Activated CD4-positive, alpha-beta T cell treated with anti-CD3 and anti-CD28 coated beads, Interleukin-2, Interleukin-6, amounts not matched to agents 100 ng/mL and 50 ng/mL, durations not matched to agents 16 hours and 8 hours (primary cell): ENCODE data around the gene DLGAP3.
"Not testable (repeated sequence)": the region's sequence is repeated elsewhere in the genome, so short reads cannot be mapped to it uniquely, and the experiment has no call there.

Experiments used
- DNase-seq: peaks from one replicate; pipeline ENCODE4 v3.0.0-alpha.2; 2020

The DLGAP3 gene, protein sequence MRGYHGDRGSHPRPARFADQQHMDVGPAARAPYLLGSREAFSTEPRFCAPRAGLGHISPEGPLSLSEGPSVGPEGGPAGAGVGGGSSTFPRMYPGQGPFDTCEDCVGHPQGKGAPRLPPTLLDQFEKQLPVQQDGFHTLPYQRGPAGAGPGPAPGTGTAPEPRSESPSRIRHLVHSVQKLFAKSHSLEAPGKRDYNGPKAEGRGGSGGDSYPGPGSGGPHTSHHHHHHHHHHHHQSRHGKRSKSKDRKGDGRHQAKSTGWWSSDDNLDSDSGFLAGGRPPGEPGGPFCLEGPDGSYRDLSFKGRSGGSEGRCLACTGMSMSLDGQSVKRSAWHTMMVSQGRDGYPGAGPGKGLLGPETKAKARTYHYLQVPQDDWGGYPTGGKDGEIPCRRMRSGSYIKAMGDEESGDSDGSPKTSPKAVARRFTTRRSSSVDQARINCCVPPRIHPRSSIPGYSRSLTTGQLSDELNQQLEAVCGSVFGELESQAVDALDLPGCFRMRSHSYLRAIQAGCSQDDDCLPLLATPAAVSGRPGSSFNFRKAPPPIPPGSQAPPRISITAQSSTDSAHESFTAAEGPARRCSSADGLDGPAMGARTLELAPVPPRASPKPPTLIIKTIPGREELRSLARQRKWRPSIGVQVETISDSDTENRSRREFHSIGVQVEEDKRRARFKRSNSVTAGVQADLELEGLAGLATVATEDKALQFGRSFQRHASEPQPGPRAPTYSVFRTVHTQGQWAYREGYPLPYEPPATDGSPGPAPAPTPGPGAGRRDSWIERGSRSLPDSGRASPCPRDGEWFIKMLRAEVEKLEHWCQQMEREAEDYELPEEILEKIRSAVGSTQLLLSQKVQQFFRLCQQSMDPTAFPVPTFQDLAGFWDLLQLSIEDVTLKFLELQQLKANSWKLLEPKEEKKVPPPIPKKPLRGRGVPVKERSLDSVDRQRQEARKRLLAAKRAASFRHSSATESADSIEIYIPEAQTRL

DNA sequence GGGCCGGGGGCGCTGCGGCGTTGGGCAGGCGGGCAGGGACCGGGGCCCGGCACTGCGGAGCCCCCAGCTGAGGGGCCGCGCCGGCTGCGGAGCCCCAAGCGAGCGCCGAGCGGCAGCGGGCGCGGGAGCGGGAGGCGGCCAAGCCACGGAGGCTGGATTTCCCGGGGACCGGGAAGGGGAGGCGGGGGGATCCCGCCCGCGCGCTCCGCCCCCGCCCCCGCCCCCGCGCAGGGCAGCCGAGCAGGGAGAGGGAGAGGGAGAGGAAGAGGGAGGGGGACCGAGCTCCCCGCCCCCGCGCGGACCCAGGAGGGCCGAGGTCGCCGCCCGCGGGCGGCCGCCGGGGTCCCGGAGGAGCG, at the start of gene DLGAP3:
Gene DLGAP3, minus strand, starts transcription at position 154 of the 356 bp plus-strand sequence. CDS start 24,267 bp downstream, outside the sequence.
- no peak for DNase-seq

DNA sequence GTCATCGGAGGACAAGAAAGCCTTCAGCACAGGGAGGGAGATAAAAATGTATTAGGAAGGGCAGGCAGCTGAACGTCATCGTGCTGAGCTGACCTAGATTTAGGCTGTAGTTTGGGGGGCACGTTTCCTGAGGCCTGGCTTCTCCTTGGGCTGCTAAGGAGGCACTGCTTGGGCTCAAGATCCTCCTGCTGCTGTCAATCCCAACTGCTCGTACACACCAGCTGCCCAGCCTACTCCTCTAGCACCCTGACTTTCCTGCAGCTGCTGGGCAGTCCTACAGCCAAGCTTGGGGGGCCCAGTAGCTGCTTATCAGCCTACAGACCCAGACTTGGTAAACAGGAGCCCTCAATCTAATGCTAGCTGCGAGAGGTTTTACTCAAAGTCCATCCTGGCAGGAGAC, 49.5 kb upstream of the DLGAP3 start:
- no peak for DNase-seq

DNA sequence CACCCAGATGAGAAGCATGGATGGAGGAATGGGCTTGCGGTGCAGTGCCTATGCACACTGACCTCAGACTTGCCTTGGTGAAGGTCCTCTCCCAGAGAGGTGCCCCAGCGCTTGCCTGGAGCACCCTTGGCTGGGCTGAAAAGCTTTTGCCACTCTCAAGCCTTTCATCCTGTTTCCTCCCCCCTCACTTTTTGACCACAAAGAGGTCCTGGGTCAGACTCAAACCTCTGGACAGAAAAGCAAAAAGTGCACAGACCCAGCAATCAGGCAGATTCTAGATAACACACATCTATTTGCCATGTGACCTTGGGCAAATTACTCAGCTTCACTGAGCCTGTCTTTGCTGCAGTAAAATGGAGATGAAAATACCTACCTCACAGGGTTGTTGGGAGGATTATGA, 48.4 kb upstream of the DLGAP3 start:
- DNase-seq = no peak

DNA sequence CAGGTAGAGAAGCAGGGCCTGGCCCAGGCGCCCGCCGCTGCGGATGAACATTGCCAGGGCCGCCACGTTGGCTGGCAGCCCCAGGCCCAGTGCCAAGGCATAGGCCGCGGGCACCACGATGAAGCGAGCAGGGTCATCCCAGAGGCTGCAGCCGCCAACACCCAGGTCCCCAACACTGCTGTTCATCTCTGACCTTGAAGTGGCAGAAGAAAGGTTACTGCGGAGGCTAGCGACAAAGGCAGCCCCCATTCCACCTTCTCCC, 47.7 kb upstream of the DLGAP3 start:
- no peak for DNase-seq

DNA sequence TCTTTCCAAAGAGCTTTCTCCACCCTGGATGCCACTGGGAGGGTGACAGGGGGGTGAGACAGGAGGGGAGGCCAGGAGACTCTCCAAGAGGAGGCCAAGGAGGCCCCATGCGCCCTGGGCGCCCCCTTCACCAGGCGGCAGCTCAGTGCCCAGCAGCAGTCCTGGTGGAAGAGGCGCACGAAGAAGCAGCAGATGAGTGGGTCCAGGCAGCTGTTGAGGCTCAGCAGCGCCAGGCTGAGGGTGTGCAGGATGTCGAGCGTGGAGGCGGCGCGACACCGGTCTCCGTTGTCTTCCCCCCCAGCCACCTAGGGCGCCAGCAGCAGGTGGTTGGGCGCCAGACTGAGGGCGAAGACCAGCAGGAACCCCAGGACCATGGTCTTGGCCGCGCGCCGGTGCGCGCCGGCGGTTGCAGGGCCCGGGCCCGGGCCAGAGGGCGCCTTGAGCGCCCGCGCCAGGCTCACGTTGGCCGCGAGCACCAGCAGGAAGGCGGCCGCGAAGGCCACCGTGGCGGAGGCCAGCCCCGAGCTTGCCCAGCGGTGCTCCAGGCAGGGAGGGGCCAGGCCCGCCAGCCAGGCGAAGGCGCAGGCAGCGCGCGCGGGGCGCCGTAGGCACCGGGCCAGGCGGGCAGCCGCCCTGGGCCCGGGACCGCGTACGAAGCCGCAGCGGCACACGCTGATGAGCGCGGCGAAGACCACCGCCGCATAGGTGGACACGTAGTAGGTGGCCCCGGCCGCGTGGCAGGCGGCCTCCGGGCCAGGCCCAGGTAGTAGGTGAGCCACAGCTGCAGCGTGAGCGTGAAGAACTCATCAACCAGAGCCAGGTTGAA, 47.1 kb upstream of the DLGAP3 start:
- no peak for DNase-seq

DNA sequence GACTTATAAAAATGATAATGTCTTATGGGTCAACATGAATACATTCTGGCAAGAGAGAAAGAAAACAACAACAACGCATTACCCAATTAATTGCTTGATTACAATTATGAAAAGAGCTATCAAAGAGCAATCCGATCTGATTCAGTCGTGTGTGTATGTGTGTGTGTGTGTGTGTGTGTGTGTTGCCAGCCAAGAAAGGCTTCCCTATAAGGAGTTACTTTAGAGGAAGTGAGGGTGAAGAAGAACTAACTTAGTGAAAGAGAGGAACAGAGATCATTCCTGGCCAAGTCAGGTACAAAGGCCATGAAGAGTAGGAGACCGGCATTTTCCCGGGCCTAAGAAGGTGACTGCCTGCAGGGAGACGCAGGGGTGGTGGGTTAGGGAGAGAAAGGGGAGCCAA, 46.3 kb upstream of the DLGAP3 start:
- DNase-seq = no peak

DNA sequence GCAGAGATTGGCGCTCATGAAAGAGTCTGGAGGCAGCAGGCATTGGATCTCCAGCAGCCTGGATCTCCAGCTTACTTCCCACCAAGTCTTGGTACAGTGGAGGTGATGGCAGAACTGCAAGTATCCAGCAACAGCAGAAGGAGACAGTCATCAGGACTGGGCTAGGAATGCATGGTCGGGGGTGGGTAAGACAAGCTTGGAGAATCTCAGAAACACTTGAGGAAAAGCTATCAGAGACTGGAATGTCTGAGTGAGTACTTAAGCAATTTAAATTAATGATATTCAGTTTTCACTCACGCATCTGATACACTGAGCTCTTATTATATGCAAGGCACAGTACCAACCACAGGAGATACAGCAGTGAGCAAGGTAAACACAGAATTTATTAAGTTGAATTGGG, 45.9 kb upstream of the DLGAP3 start:
- no peak for DNase-seq

DNA sequence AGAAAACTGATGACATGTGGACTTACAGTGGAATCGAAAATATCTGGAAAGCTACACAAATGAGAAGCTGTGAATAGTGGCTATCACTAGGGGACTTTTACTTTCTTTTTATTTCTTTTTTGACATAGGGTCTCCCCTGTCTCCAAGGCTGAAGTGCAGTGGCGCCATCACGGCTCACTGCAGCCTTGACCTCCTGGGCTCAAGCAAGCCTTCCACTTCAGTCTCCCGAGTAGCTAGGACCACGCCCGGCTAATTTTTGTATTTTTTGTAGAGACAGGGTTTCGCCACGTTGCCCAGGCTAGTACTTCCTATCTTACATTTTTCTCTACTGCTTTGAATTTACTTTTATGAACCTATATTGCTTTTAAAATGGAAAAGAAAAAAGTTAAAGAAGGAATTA, 45.2 kb upstream of the DLGAP3 start:
- DNase-seq = no peak

DNA sequence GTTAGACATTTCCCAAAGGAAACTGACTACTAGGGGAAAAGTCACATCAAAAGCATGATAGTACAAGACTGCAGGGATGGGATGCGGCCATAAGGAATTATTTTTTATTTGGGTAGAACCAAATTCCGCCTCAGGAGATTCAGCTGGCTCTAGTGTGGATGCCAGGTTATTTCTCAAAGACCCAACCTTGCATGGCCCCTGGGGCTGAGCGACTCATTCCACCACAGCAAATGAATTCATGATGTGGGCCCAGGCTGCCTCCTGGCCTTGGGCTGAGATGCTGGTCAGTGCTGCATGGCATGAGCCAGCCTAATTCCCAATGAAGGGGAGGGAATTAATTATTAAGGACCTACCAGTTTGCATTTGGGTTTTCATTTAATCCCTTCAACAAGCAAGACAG, 43.9 kb upstream of the DLGAP3 start:
- DNase-seq = no peak

DNA sequence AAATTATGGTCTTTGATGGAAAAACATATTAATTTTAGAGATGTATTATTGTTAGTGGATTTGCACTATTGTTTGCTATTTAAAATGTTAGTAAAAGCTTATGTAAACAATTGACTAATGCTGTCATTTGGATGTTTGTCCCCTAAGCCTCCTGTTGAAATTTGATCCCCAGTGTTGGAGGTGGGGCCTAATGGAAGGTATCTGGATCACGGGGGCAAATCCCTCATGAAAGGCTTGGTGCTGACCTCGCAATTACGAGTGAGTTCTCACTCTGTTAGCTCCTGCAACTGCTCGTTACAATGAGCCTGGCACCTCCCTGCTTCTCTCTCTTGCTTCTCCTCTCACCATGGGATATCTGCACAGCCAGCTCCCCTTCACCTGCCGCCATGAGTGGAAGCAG, 41.4 kb upstream of the DLGAP3 start:
- no peak for DNase-seq

DNA sequence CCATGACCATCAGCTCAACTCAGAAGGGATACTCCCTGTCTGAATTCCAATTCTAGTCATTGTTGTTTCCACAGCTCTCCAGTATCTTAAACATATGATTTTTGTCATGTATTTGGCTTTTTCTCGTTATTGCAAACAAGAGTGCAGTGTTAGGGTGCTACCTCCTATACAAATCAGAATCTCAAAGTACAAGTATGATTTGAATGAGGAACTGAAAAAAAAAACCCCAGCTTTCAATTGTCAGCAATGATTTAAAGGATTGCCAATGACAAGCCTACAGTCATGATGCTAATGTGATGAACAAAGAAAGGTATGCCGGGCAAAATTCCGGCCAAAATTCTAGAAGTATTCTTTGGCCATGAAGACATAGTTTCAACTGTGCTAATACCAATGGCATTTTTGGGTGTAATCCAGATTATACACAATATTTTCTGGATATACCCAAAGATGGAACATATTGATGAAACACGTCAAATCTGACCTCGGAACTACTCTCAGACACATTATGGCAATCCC, 40.8 kb upstream of the DLGAP3 start:
- DNase-seq = no peak

DNA sequence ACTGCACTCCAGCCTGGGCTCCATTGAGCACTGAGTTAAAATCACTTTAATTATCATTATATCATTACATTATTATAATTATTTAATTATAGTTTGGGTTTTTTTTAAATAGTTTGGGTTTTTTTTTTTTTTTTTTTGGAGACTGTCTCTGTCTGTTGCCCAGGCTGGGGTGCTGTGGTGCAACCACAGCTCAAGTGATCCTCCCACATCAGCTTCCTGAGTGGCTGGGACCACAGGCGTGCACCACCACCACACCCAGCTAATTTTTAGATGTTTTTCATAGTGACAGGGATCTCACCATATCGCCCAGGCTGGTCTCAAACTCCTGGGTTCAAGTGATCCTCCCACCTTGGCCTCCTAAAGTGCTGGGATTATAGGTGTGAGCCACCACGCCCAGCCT, 38.8 kb upstream of the DLGAP3 start:
- DNase-seq = not testable (repeated sequence)

DNA sequence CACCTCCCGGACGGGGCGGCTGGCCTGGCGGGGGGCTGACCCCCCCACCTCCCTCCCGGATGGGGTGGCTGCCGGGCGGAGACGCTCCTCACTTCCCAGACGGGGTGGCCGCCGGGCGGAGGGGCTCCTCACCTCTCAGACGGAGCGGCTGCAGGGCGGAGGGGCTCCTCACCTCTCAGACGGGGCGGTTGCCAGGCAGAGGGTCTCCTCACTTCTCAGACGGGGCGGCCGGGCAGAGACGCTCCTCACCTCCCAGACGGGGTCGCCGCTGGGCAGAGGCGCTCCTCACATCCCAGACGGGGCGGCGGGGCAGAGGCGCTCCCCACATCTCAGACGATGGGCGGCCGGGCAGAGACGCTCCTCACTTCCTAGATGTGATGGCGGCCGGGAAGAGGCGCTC, 38.2 kb upstream of the DLGAP3 start:
- not testable (repeated sequence) for DNase-seq

DNA sequence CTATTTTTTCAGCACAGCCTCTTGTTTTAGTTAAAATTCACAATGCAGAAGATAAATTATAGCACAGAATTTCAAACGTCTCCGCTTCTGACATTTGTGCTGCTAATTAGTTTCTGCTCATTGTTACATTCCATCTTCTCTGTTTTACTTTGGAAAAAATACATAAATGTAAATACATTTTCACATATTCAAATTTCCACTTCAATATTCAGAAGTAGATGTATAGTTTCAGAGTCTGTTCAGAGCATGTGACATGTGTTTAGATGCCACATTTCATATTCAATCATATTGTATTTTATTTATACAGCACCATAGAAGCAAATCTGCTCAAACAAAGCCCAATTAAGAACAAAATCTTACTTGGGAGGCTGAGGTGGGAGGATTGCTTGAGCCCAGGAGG, 36.1 kb upstream of the DLGAP3 start:
- no peak for DNase-seq

DNA sequence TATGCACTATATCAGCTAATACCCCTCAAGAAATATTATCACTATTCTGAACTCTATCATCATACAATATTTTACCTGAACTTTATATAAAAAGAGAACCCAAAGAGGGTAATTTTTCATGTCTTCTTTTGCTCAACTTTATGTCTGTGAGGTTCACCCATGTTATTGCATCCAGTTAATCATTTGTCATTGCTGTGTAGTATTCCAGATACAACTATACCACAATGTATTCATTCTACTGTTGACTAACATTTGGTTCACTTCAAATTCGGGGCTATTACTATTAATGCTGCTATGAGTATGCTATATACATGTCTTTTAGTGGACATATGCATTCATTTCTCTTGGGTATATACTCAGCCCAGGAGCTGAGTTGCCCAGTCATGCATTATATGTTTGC, 21.0 kb upstream of the DLGAP3 start:
- no peak for DNase-seq

DNA sequence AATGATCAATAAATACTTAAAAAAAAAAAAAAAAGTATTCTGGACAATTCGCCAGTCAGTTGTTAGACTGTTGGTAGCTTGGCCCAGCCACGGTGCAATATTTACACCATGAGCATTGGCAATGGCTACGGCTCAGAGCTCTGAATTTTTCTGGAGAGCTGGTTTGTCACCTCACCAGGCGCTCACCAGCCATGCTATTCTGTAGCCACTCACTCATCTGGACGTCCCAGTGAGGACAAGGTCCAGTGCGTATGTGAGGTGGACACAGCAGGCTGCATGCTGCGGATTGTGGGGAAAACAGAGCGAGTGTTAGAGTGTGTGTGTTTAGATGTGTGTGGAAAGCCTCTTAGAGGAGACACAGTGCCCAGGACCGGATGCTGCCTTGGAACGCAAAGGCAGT, 19.3 kb upstream of the DLGAP3 start:
- DNase-seq = not testable (repeated sequence)

DNA sequence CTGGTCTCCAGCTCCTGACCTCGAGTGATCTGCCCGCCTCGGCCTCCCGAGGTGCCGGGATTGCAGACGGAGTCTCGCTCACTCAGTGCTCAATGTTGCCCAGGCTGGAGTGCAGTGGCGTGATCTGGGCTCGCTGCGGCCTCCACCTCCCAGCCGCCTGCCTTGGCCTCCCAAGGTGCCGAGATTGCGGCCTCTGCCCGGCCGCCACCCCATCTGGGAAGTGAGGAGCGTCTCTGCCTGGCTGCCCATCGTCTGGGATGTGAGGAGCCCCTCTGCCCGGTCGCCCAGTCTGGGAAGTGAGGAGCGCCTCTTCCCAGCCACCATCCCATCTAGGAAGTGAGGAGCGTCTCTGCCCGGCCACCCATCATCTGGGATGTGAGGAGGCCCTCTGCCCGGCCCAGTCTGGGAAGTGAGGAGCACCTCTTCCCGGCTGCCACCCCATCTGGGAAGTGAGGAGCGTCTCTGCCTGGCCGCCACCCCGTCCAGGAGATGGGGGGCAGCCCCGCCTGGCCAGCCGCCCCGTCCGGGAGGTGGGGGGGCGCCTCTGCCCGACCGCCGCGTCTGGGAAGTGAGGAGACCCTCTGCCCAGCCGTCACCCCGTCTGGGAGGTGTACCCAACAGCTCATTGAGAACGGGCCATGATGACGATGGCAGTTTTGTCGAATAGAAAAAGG, 18.3 kb upstream of the DLGAP3 start:
- not testable (repeated sequence) for DNase-seq

DNA sequence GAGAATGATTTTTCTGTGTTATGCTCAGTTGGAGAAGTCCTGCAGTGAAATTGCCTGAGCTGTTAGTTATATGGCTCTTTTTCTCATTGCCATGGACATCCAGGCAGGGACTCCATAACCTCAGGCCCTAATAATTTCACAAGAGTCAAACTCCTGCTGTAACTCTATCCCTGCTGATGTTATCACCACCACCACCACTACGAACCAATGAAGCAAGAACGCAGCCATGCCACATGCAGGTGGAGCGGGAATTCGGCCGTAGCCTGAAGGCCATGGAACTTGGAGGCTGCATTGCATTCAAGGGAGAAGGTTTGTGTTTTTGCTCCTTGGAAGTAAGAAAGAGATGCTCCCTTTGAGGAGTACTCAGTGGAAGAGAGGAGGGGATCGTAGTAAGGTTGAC, 16.8 kb upstream of the DLGAP3 start:
- no peak for DNase-seq

DNA sequence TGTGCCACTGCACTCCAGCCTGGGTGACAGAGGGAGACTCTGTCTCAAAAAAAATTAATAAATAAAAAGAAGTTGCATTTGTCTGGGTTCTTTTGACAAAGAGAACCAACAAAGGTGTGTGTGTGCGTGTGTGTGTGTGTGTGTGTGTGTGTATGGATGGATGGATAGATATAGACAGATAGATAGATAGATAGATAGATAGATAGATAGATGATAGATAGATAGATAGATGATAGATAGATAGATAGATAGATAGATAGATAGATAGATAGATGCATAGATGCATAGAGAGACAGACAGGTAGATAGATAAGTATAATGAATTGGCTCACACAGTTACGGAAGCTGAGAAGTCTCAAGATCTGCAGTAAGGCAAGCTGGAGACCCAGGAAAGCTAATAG, 12.3 kb upstream of the DLGAP3 start:
- not testable (repeated sequence) for DNase-seq

DNA sequence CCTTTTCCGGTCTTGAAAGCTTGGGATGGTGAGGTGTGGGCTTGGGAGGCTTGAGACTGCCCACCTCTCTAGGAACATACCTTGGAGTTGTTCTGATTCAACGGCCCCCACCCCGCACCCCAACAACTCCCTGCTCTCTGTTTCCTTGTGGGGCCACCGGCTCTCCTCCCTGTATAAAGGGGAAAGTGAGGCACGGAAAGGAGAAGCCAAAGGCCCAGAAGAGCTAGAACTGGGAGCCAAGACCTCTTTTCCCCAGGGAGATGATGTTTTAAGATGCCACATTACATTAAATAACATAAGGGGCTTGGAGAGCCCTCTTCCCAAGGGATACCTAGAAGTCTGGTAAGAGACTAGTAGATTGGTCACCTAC, 1.2 kb upstream of the DLGAP3 start:
- no peak for DNase-seq

DNA sequence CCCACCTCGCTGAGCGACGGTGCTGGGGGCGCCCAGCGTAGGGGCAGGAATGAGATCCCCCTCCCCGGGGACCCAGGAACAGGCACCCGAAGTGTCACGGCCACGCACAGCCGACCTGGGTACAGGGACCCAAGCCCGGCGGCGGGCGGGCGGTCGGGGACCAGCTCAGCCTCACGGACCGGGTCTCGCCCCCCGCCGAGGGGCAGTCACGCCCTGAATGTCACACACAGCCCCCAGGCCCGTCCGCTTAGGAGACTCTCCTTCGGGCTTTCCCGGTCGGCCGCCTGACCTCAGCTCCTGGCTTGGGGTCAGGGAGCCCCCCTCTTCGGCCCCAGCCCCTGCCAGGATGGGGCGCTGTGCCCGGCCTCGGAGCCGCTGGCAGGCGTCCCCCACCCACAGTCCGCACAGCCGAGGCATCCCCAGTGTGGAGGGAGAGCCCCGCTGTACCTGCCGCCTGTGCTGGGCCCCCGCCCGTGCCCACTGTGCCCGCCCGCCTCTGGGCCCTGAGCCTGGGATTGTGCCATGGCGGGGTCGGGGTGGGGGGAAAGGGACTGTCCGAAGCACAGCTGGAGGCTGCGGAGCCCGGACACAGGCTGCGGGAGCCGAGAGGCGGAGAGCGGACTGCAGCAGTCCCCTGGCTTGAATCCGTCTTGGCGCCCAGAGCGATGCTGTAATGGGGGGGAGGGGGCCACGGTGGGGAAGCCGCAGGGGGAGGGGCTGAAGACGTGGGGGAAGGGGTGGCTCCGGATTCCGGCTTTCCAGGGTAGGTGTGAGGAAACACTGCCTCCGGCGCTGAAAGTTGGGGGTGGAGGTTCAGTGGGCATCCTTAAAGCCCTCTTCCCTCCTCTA, 627 bp upstream of the DLGAP3 start:
- DNase-seq = no peak
